Stimulated activated CD8-positive, alpha-beta memory T cell treated with anti-CD3 and anti-CD28 coated beads, Interleukin-4, amount 100 ng/mL, for 48 hours (primary cell): ENCODE measurements around the gene NUS1.
"Not testable (repeated sequence)": the region's sequence is repeated elsewhere in the genome, so short reads cannot be mapped to it uniquely, and the experiment has no call there.

Experiments used
- DNase-seq: peaks from one replicate; pipeline ENCODE4 v3.0.0-alpha.2; 2020

Gene NUS1

GRCh38 chr6:117718895-117719294 is 43.6 kb downstream of the NUS1 start:
- no peak for DNase-seq

- DNase-seq, result not testable (repeated sequence)
Measured at GRCh38 chr6:117721520-117721919, 46.3 kb downstream of the NUS1 start.

GRCh38 chr6:117728626-117729025 is 53.4 kb downstream of the NUS1 start:
- no peak for DNase-seq

- no peak for DNase-seq
Measured at GRCh38 chr6:117729613-117730012, 54.3 kb downstream of the NUS1 start.

- no peak for DNase-seq
Measured at GRCh38 chr6:117733341-117733740, 58.1 kb downstream of the NUS1 start.

GRCh38 chr6:117739869-117740268 is 64.6 kb downstream of the NUS1 start:
- no peak for DNase-seq

GRCh38 chr6:117740605-117741004 is 65.3 kb downstream of the NUS1 start:
- DNase-seq, result no peak

- not testable (repeated sequence) for DNase-seq
Measured at GRCh38 chr6:117750675-117751074, 75.4 kb downstream of the NUS1 start.
